Renal cortex interstitium (tissue), 11 donors: ENCODE data around the gene NPIPA3. TPM values are rescaled to one million over a fixed set of nuclear protein-coding genes. Genes with fewer than 3 reads are reported as not detected.
"Not testable (repeated sequence)": the region's sequence is repeated elsewhere in the genome, so short reads cannot be mapped to it uniquely, and the experiment has no call there.

Source experiments
- DNase-seq, 11 donors: peaks; one replicate each; pipeline ENCODE4 v3.0.0-alpha.2; 2013; ENCODE audit warnings: low read depth in 9 of 11, low spot score in 4 of 11; ENCODE audit errors: extremely low read depth in 1 of 11
- polyA plus RNA-seq, 3 donors: library from polyadenylated mRNA; unstranded; fragments of 120-200 nt; gene quantifications; one replicate each; pipeline ENCODE4 v1.2.1, GENCODE V29; 2013; ENCODE audit not compliant: insufficient read length in 3 of 3

Gene NPIPA3
- polyA plus RNA-seq, 3 donors = 2.1 to 19.0 TPM; not detected in 1

GRCh38 chr16:14733233-14733632 lies 30.0 kb downstream of the NPIPA3 start:
- not testable (repeated sequence) for DNase-seq

DNA sequence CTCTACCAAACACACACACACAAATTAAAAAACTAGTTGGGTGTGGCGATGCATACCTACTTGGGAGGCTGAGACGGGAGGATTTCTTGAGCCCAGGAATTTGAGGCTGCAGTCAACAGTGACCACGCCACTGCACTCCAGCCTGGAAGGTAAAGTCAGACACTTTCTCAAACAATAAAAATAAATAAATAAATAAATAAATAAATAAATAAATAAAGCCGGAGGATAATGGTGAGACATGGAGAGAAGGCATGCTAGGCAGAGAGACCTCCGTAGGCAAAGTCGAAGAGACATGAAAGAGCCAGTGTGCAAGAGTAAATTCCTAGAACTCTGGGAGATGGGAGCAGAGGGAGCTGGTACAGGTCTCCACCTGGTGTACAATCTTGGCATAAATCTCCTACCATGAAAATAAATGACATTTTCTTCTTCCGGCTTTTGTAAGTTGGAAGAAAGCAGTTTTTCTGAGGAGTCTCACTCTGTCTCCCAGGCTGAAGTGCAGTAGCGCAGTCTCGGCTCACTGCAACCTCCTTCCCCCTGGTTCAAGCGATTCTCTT lies 37.7 kb downstream of the NPIPA3 start:
- DNase-seq = not testable (repeated sequence)

DNA sequence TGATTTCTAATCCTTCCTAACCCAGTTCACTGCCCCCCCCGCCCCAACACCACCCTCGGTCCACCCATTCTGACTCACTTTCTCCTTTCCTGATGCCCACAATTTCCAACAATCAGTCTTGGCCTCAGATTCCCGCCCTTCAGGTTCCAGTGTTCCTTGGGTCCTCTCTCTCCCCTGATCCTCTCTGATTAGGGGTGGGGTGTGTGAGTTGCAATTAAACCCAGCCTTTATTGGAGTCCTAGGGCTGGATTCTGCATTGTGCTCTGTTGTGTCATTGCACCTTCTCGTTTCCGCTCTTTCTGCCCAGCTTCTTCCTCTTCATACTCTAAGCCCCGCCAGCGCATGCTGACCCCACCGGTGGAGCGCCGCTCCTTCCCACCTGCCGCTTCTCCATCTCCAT lies 38.6 kb downstream of the NPIPA3 start:
- not testable (repeated sequence) for DNase-seq

- DNase-seq = not testable (repeated sequence)
Observed at GRCh38 chr16:14742273-14743128, 39.3 kb downstream of the NPIPA3 start, which contains the start of gene NPIPA2. NPIPA2 (plus strand) TSS chr16:14742533; CDS start chr16:14748066, 5,533 bp downstream.

GRCh38 chr16:14773654-14774053 lies 70.4 kb downstream of the NPIPA3 start:
- DNase-seq = not testable (repeated sequence)

DNA sequence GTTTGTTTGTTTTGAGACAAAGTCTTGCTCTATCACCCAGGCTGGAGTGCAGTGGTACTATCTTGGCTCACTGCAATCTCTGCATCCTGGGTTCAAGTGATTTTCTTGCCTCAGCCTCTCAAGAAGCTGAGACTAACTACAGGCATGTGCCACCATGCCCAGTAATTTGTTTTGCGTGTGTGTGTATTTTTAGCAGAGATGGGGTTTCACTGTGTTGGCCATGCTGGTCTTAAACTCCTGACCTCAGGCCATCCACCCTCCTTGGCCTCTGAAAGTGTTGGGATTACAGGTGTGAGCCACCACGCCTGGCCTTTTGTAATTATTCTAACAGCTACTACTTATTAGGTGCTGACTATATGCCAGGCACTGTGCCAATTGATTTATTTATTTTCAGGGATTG lies 72.4 kb downstream of the NPIPA3 start:
- not testable (repeated sequence) for DNase-seq

Other genes starting within 250 kb of the NPIPA3 start
- 10 to 100 TPM; 35.3 to 44.3 (median 35.3) TPM for gene PARN, start 73.2 kb upstream of the NPIPA3 start, polyA plus RNA-seq
- gene BFAR, start 70.5 kb upstream of the NPIPA3 start, polyA plus RNA-seq = 10 to 100 TPM; 63.0 to 80.4 (median 64.2) TPM
- gene PLA2G10, start 9.1 kb upstream of the NPIPA3 start, polyA plus RNA-seq = under 1 TPM; 0.26 to 0.77 (median 0.47) TPM
- gene NPIPA2, start 39.1 kb downstream of the NPIPA3 start, polyA plus RNA-seq = 1 to 10 TPM in 1 of 3 donors, not detected in 2; 9.8 TPM
- gene NOMO1, start 130.3 kb downstream of the NPIPA3 start, polyA plus RNA-seq = 10 to 100 TPM; 71.8 to 86.5 (median 77.8) TPM
- 100 to 1,000 TPM; 140 to 167 (median 162) TPM for gene NPIPA1, start 234.0 kb downstream of the NPIPA3 start, polyA plus RNA-seq